Measurements from ENCODE around the gene ASB16.
A peak's percentile ranks its signal among the peaks of the same experiment; 100 is the strongest.
"Not testable (repeated sequence)": the region's sequence is repeated elsewhere in the genome, so short reads cannot be mapped to it uniquely, and the experiment has no call there.

Gene ASB16

GRCh38 chr17:44144966-44145739, 25.4 kb upstream of the ASB16 start:
- Histone ChIP-seq H3K27ac (no peak overlapping the region), H3K9me3 (ENCODE audit: control insufficient read depth, low read length) (no peaks in the 10 kb centered on the region), H3K36me3 (ENCODE audit: control insufficient read depth, insufficient read depth, low read length) (no peaks in the 10 kb centered on the region), H3K9ac (no peak overlapping the region), H3K4me1 (peaks cover 6% of the 10 kb centered on the region), H3K27me3 (ENCODE audit: control insufficient read depth, insufficient read depth, low read length) (no peaks in the 10 kb centered on the region), H3K79me2 (no peaks in the 10 kb centered on the region), H3K4me2 (ENCODE audit: low read length) (no peak overlapping the region), H2AFZ (no peak overlapping the region), H3K4me3 (ENCODE audit: low read depth, low read length) (no peak overlapping the region)
- no peak for TF ChIP-seq CTCF (IDR thresholded peaks at IDR 0.05)

- no peaks in the 10 kb centered on the region for H3K79me2 ChIP-seq
- H3K36me3 ChIP-seq (ENCODE audit: control insufficient read depth, insufficient read depth, low read length): no peaks in the 10 kb centered on the region
- no peak for TF ChIP-seq CTCF (IDR thresholded peaks at IDR 0.05)
- peaks cover 3% of the 10 kb centered on the region for H3K4me1 ChIP-seq
- H3K27me3 ChIP-seq (ENCODE audit: control insufficient read depth, insufficient read depth, low read length): no peaks in the 10 kb centered on the region
- no peak overlapping the region for H3K9ac ChIP-seq
- no peak overlapping the region for H3K4me3 ChIP-seq (ENCODE audit: low read depth, low read length)
- H3K4me2 ChIP-seq (ENCODE audit: low read length): no peak overlapping the region
- peak overlapping the region; percentile 50 for H2AFZ ChIP-seq
- no peak overlapping the region for H3K27ac ChIP-seq
- H3K9me3 ChIP-seq (ENCODE audit: control insufficient read depth, low read length): no peaks in the 10 kb centered on the region
Measured at GRCh38 chr17:44146375-44147346, 23.8 kb upstream of the ASB16 start.

GRCh38 chr17:44147812-44148211, 22.7 kb upstream of the ASB16 start:
- Histone ChIP-seq H3K36me3 (ENCODE audit: control insufficient read depth, insufficient read depth, low read length) (no peaks in the 10 kb centered on the region), H3K4me2 (ENCODE audit: low read length) (no peak overlapping the region), H3K27me3 (ENCODE audit: control insufficient read depth, insufficient read depth, low read length) (no peaks in the 10 kb centered on the region), H2AFZ (no peak overlapping the region), H3K27ac (no peak overlapping the region), H3K9me3 (ENCODE audit: control insufficient read depth, low read length) (no peaks in the 10 kb centered on the region), H3K4me1 (no peaks in the 10 kb centered on the region), H3K79me2 (no peaks in the 10 kb centered on the region), H3K4me3 (ENCODE audit: low read depth, low read length) (no peak overlapping the region), H3K9ac (no peak overlapping the region)
- TF ChIP-seq CTCF (IDR thresholded peaks at IDR 0.05): no peak

GRCh38 chr17:44149066-44149465, 21.4 kb upstream of the ASB16 start:
- H3K9me3 ChIP-seq (ENCODE audit: control insufficient read depth, low read length); H3K79me2 ChIP-seq; H2AFZ ChIP-seq; H3K9ac ChIP-seq; H3K27ac ChIP-seq; H3K4me2 ChIP-seq (ENCODE audit: low read length); H3K4me1 ChIP-seq; H3K27me3 ChIP-seq (ENCODE audit: control insufficient read depth, insufficient read depth, low read length); H3K36me3 ChIP-seq (ENCODE audit: control insufficient read depth, insufficient read depth, low read length); H3K4me3 ChIP-seq (ENCODE audit: low read depth, low read length): not testable (repeated sequence)

DNA sequence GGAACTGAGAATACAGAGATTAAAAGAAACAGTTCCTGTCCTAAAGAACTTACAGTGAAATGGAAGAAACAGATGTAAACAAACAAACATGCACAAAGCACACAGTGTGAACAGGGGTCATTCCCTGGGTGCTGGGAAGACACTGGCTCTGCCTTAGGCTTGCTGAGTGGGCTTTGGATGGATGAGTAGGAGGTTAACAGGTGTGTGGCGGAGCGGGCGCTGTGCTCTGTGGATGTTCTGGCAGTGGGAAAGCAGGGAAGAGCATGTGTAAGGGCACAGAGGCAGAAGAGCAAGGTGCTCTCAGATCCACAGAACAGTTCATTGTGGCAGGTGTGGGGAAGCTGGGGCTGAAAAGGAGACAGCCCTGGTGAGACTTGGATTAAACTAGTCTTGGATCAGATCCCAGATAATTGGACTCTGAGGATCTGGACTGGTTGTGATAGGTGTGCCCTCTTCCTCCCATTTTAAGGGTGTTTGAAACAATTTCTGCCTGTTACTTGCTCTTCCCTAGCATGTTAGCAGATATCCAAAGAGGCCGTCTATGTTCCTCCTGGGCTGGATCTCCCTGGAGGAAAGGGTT, 20.7 kb upstream of the ASB16 start:
- H3K9ac ChIP-seq: no peak overlapping the region
- H3K9me3 ChIP-seq (ENCODE audit: control insufficient read depth, low read length): no peaks in the 10 kb centered on the region
- no peaks in the 10 kb centered on the region for H3K79me2 ChIP-seq
- TF ChIP-seq CTCF (IDR thresholded peaks at IDR 0.05): no peak
- no peaks in the 10 kb centered on the region for H3K36me3 ChIP-seq (ENCODE audit: control insufficient read depth, insufficient read depth, low read length)
- H2AFZ ChIP-seq: no peak overlapping the region
- H3K27me3 ChIP-seq (ENCODE audit: control insufficient read depth, insufficient read depth, low read length): no peaks in the 10 kb centered on the region
- no peak overlapping the region for H3K27ac ChIP-seq
- no peak overlapping the region for H3K4me3 ChIP-seq (ENCODE audit: low read depth, low read length)
- H3K4me1 ChIP-seq: no peaks in the 10 kb centered on the region
- H3K4me2 ChIP-seq (ENCODE audit: low read length): no peak overlapping the region

All from parathyroid adenoma (tissue), 2 donors.